Neuronal stem cell (in vitro differentiated cells): ENCODE data around the gene TMEM201.

Experiments used
- DNase-seq: peaks from one replicate; pipeline ENCODE4 v3.0.0-alpha.2; 2013; ENCODE audit warnings: low spot score
- H2AFZ ChIP-seq: one replicate; pipeline ENCODE4 v1.6.1; 2013; ENCODE audit warnings: mild to moderate bottlenecking, low read length, inconsistent platforms
- H2AK5ac ChIP-seq: 2 replicates; pipeline ENCODE4 v1.6.1; 2013; ENCODE audit warnings: low read depth, mild to moderate bottlenecking, inconsistent platforms, low read length, moderate library complexity, mixed read lengths
- H2BK120ac ChIP-seq: 2 replicates; pipeline ENCODE4 v1.6.1; 2013; ENCODE audit warnings: low read depth, mild to moderate bottlenecking, inconsistent platforms, low read length, moderate library complexity, mixed read lengths
- H2BK12ac ChIP-seq: one replicate; pipeline ENCODE4 v1.6.1; 2013; ENCODE audit warnings: low read length, inconsistent platforms
- H2BK15ac ChIP-seq: 2 replicates; pipeline ENCODE4 v1.6.1; 2013; ENCODE audit warnings: mild to moderate bottlenecking, low read length, inconsistent platforms, mixed read lengths
- H2BK5ac ChIP-seq: one replicate; pipeline ENCODE4 v1.6.1; 2013; ENCODE audit warnings: inconsistent platforms, mild to moderate bottlenecking, low read length, moderate library complexity
- H3K14ac ChIP-seq: one replicate; pipeline ENCODE4 v1.6.1; 2013; ENCODE audit warnings: low read length, inconsistent platforms
- H3K18ac ChIP-seq: 2 replicates; pipeline ENCODE4 v1.6.1; 2013; ENCODE audit warnings: low read length, inconsistent platforms
- H3K23ac ChIP-seq: 2 replicates; pipeline ENCODE4 v1.6.1; 2013; ENCODE audit warnings: low read depth, mild to moderate bottlenecking, mixed read lengths, low read length, inconsistent platforms; ENCODE audit not compliant: poor library complexity
- H3K27ac ChIP-seq: replicated peaks from 3 replicates; pipeline ENCODE4 v1.5.1; 2013; ENCODE audit warnings: low read length, inconsistent platforms
- H3K27me3 ChIP-seq, 3 experiments: 2 replicates each; pipeline ENCODE4 v1.6.1; 2013; ENCODE audit warnings: low read length in 3 of 3, mild to moderate bottlenecking in 2 of 3, inconsistent platforms in 1 of 3, low read depth in 1 of 3, mixed read lengths in 1 of 3, moderate library complexity in 1 of 3; ENCODE audit not compliant: control insufficient read depth in 3 of 3, insufficient read depth in 3 of 3
- H3K36me3 ChIP-seq, 2 donors: replicated peaks in 1 of 2; 2 replicates each; pipeline ENCODE4 v1.6.1; 2013; ENCODE audit warnings: low read length in 2 of 2; ENCODE audit not compliant: control insufficient read depth in 2 of 2, insufficient read depth in 2 of 2
- H3K4ac ChIP-seq: 2 replicates; pipeline ENCODE4 v1.6.1; 2013; ENCODE audit warnings: inconsistent platforms, mild to moderate bottlenecking, low read length, moderate library complexity
- H3K4me1 ChIP-seq, 2 donors: 1 replicate in 1 of 2; 2 replicates in 1 of 2; pipeline ENCODE4 v1.6.1; 2013; ENCODE audit warnings: low read length in 2 of 2, low read depth in 1 of 2; ENCODE audit not compliant: control insufficient read depth in 2 of 2, insufficient read depth in 1 of 2
- H3K4me2 ChIP-seq: one replicate; pipeline ENCODE4 v1.6.1; 2013; ENCODE audit warnings: mild to moderate bottlenecking, low read length, inconsistent platforms; ENCODE audit not compliant: insufficient read depth, poor library complexity, severe bottlenecking
- H3K4me3 ChIP-seq, 2 donors: 2 replicates each; pipeline ENCODE4 v1.5.1; 2013; ENCODE audit warnings: low read length in 2 of 2, mild to moderate bottlenecking in 2 of 2, inconsistent platforms in 1 of 2, moderate library complexity in 1 of 2
- H3K79me1 ChIP-seq: one replicate; pipeline ENCODE4 v1.6.1; 2013; ENCODE audit warnings: low read depth, mild to moderate bottlenecking, inconsistent platforms, low read length, moderate library complexity
- H3K9ac ChIP-seq: one replicate; pipeline ENCODE4 v1.6.1; 2013; ENCODE audit warnings: mild to moderate bottlenecking, low read depth, low read length, inconsistent platforms; ENCODE audit not compliant: poor library complexity
- H3K9me3 ChIP-seq, 2 donors: replicated peaks in 1 of 2; 2 replicates each; pipeline versions ENCODE3 to v1.6.1; 2013; ENCODE audit warnings: low read length in 2 of 2, mild to moderate bottlenecking in 2 of 2, inconsistent platforms in 1 of 2, low read depth in 1 of 2, mixed read lengths in 1 of 2, moderate library complexity in 1 of 2; ENCODE audit not compliant: control insufficient read depth in 2 of 2, insufficient read depth in 1 of 2
- H4K8ac ChIP-seq: one replicate; pipeline ENCODE4 v1.6.1; 2013; ENCODE audit warnings: low read depth, mild to moderate bottlenecking, inconsistent platforms, low read length, moderate library complexity
- H4K91ac ChIP-seq: one replicate; pipeline ENCODE4 v1.6.1; 2013; ENCODE audit warnings: low read length, low read depth, mild to moderate bottlenecking, inconsistent platforms; ENCODE audit not compliant: poor library complexity
- WGBS, 2 donors: extraction: QIAGEN DNeasy Blood & Tissue Kit; methylation state at CpG; one replicate each; pipeline ENCODE4 v1.1.7; 2013; ENCODE audit warnings: missing lambda C conversion rate in 2 of 2, mixed read lengths in 1 of 2; ENCODE audit not compliant: insufficient read length in 2 of 2, insufficient replicate concordance in 1 of 2; ENCODE audit errors: extremely low coverage in 2 of 2; 5-methylcytosine and 5-hydroxymethylcytosine counted together

Gene TMEM201

GRCh38 chr1:9613625-9614299, 25.1 kb downstream of the TMEM201 start:
- Histone ChIP-seq H2BK15ac (no peak overlapping the region), H2AK5ac (no peak overlapping the region), H3K9ac (no peak overlapping the region), H4K91ac (no peak overlapping the region), H3K27ac (no peak overlapping the region), H3K14ac (no peak overlapping the region), H3K4me3 (no peak overlapping the region), H3K23ac (no peak overlapping the region), H3K36me3 (peaks cover 28 to 52% of the 10 kb centered on the region in 2 donors), H2BK12ac (no peak overlapping the region), H2AFZ (no peak overlapping the region), H3K4ac (no peak overlapping the region), H3K27me3 (no peaks in the 10 kb centered on the region), H3K9me3 (no peaks in the 10 kb centered on the region), H3K18ac (no peak overlapping the region), H2BK120ac (no peak overlapping the region), H3K79me1 (peaks cover 2% of the 10 kb centered on the region), H3K4me2 (no peak overlapping the region), H4K8ac (no peak overlapping the region), H2BK5ac (no peak overlapping the region), H3K4me1 (no peaks in the 10 kb centered on the region)
- DNase-seq, result no peak
- WGBS, 2 donors, result no CpG with 5 or more reads among the region's 17 CpGs

DNA sequence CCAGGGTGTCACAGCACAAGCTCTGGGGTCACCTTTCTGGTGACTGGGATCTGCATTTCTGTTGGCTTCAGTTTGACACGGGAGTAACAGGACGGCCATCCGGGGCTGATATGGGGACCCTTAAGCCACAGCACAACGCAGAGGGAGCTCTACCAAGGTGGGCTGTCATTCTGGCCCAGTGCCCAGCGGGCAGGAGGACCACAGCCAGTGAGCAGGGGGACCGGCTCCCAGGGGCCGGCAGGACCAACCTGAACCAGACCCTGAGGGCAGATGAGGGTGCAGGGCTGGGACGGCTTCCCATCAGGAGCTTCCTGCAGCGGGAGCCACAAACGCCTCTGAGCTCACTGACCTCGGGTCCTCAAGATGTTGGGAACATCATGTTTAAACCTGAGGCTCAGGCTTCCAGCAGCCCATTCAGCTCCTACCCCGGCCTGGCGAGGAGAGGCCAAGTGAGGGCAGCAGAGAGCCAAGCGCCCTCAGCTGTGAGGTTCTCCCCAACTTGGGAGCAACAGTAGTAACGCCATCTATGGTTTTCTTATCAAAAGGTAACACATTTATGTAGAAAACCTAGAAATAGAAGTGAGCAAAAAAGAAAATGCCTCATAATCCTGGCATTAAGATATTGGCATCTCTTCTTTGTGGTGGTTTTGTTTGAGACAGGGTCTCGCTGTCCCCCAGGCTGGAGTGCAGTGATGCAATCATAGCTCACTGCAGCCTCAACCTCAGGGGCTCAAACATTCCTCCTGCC, 26.8 kb downstream of the TMEM201 start:
- Histone ChIP-seq H4K8ac (no peak overlapping the region), H3K18ac (peak overlapping the region; percentile 36), H3K4me1 (no peaks in the 10 kb centered on the region), H3K9ac (no peak overlapping the region), H3K4me2 (no peak overlapping the region), H3K36me3 (peaks cover 15 to 34% of the 10 kb centered on the region in 2 donors), H3K27ac (no peak overlapping the region), H3K4me3 (no peak overlapping the region), H2BK5ac (no peak overlapping the region), H2AFZ (no peak overlapping the region), H2AK5ac (no peak overlapping the region), H3K4ac (no peak overlapping the region), H3K14ac (peak overlapping the region; percentile 1), H4K91ac (no peak overlapping the region), H3K23ac (no peak overlapping the region), H3K27me3 (no peaks in the 10 kb centered on the region), H2BK15ac (no peak overlapping the region), H3K9me3 (no peaks in the 10 kb centered on the region), H2BK12ac (no peak overlapping the region), H2BK120ac (no peak overlapping the region), H3K79me1 (peaks cover 2% of the 10 kb centered on the region)
- WGBS, 2 donors, result no CpG with 5 or more reads among the region's 16 CpGs
- no peak for DNase-seq

- Histone ChIP-seq H3K18ac (peak overlapping the region; percentile 48), H3K27ac (no peak overlapping the region), H3K9me3 (no peaks in the 10 kb centered on the region), H2BK15ac (peak overlapping the region; percentile 75), H3K4me1 (no peaks in the 10 kb centered on the region), H3K14ac (no peak overlapping the region), H2AFZ (no peak overlapping the region), H3K4me3 (no peak overlapping the region), H4K8ac (no peak overlapping the region), H3K27me3 (no peaks in the 10 kb centered on the region), H2AK5ac (peak overlapping the region; percentile 36), H4K91ac (no peak overlapping the region), H3K4me2 (no peak overlapping the region), H3K4ac (no peak overlapping the region), H2BK12ac (no peak overlapping the region), H3K36me3 (peaks cover 0 to under 1% of the 10 kb centered on the region in 2 donors), H2BK5ac (no peak overlapping the region), H3K9ac (no peak overlapping the region), H3K79me1 (no peaks in the 10 kb centered on the region), H2BK120ac (no peak overlapping the region), H3K23ac (peak overlapping the region; percentile 80)
- WGBS, 2 donors, result no CpG with 5 or more reads among the region's 18 CpGs
- no peak for DNase-seq
Measured at GRCh38 chr1:9618909-9619679, 30.4 kb downstream of the TMEM201 start.

DNA sequence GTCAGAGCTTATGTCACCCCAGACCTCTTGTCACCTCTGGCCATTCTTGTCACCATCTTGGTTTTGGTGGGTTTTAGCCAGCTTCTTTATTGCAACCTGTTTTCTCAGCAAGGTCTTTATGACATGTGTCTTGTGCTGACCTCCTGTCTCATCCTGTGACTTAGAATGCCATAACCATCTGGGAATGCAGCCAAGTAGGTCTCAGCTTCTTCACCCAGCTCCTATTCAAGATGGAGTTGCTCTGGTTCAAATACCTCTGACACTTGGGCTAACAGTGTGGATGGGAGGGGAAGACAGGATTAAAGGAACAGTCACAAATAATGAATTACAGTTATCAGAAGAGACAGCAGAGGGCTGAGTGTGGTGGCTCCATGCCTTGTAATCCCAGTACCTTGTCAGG, 32.3 kb downstream of the TMEM201 start:
- no peaks in the 10 kb centered on the region for H3K36me3 ChIP-seq
- H2AK5ac ChIP-seq, result no peak overlapping the region
- no peaks in the 10 kb centered on the region for H3K4me1 ChIP-seq
- H3K79me1 ChIP-seq, result no peaks in the 10 kb centered on the region
- no peak overlapping the region for H3K23ac ChIP-seq
- no peak overlapping the region for H3K4me3 ChIP-seq
- H2AFZ ChIP-seq, result no peak overlapping the region
- H3K14ac ChIP-seq, result no peak overlapping the region
- no peak overlapping the region for H4K91ac ChIP-seq
- H4K8ac ChIP-seq, result no peak overlapping the region
- no peak overlapping the region for H2BK5ac ChIP-seq
- no peak overlapping the region for H2BK15ac ChIP-seq
- no peak overlapping the region for H3K4ac ChIP-seq
- no peak overlapping the region for H2BK120ac ChIP-seq
- peaks cover 0 to 3% (median 1%) of the 10 kb centered on the region in 3 experiments for H3K27me3 ChIP-seq
- no peak overlapping the region for H3K9ac ChIP-seq
- H3K18ac ChIP-seq, result no peak overlapping the region
- H3K27ac ChIP-seq, result no peak overlapping the region
- no peaks in the 10 kb centered on the region for H3K9me3 ChIP-seq
- H2BK12ac ChIP-seq, result no peak overlapping the region
- DNase-seq, result no peak
- no peak overlapping the region for H3K4me2 ChIP-seq
